ENCODE data around the gene PAGE3.

The PAGE3 gene, protein sequence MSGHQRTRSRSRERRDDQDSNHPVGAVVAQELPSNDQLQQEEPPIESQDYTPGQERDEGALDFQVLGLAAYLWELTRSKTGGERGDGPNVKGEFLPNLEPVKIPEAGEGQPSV

DNA sequence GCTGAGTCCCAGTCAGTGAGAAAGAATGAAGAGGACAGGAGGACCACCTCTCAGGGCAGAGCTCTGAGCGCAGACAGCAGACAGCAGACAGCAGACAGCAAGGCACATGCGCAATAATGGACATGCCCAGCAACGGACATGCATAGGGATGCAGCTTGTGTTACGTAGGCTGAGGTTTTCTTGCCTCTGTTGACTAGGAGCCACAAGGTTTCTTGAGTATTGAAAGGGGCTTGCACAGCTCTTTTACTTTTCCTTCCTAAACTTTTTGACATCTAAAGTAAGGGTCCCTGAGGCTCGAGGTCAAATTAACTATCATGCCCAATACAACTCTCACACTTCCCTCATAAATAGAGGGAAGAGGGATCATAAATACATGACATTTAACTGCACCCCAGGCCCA lies at the start of gene PAGE3:
PAGE3 (minus strand) TSS at position 101 of the 400 bp plus-strand sequence. CDS start 1,013 bp downstream, outside the sequence.
- no peak for DNase-seq

DNA sequence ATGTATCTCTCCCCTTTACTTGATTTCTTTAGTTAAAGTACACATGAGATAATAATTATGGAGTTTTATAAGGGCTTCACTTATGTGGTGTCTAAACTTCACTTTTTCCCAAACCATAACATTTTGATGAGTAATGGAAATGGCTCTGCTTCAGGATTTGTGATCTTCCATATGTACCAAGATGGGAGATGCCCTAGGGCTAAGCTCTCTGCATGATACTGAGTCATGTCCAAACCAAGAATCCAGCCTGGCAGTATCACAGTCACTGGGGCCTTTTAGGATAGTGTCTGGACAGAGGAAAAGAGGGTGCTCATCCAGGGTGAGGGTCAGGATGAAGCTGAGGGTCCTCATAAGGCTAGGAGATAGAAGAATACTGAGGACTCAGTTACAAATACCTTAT lies 47.9 kb upstream of the PAGE3 start:
- DNase-seq = no peak

DNA sequence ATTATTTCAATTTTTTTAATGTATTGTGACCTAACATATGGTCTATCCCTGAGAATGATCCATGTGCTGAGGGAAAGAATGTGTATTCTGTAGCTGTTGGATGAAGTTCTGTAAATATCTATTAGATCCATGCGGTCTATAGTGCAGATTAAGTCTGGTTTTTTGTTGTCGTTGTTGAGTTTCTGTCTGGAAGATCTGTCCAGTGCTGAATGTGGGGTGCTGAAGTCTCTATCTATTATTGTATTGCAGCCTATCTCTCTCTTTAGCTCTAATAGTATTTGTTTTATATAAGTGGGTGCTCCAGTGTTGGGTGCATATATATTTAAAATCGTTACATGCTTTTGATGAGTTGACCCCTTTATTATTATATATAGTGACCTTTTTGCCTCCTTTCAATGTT lies 26.2 kb upstream of the PAGE3 start:
- DNase-seq = no peak

DNA sequence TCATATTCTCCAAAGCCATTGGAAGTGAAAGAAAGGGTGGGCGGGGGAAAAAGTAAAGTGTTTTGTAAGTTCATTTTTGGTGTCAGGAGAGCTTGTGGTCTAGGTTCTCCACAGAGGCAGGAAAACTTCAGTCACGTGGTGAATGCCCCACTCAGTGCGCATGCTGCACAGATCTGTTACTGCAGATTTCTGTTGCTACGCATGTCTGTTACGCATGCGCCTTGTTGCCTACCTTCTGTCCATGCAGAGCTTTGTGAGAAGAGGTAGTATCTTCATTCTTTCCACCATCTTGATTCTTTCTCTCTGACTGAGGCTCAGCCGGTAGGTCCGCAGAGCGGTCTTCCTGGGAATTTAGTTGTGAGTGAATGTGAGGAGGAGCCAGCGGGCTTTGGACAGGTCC lies 15.1 kb upstream of the PAGE3 start:
- no peak for DNase-seq

DNA sequence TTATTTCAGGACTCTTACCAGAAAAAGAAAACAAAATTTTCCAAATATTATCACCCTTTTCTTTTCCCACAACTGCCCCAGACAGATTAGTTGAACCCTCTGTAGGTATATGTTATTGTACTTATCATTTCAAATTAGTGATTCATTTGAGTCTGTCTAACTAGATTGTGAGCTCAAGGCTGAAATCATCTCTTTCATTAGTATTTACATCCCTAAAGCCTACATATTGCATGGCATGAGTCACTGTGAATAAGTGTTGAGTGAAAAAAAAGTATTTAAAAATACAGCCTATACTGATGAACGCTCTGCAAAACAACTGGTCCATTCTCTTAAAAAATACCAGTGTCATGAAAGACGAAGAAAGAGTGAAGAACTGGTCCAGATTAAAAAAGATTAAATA lies 3.9 kb downstream of the PAGE3 start:
- DNase-seq = no peak

DNA sequence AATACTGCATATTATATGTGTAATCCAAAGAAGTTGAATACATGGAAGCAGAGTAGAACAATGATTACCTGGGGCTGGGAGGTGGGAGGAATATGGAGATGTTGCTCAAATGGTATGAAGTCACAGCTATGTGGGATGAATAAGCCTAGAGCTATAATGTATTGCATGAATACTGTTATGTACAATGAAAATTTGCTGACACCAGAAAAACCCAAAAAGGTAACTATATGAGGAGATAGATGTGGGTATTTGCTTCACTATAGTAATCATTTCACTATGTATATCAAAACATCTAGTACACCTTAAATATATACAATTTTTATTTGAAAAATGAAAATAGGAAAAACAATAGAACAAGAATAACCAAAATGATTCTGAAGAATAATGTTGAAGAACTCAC lies 11.2 kb downstream of the PAGE3 start:
- no peak for DNase-seq

DNA sequence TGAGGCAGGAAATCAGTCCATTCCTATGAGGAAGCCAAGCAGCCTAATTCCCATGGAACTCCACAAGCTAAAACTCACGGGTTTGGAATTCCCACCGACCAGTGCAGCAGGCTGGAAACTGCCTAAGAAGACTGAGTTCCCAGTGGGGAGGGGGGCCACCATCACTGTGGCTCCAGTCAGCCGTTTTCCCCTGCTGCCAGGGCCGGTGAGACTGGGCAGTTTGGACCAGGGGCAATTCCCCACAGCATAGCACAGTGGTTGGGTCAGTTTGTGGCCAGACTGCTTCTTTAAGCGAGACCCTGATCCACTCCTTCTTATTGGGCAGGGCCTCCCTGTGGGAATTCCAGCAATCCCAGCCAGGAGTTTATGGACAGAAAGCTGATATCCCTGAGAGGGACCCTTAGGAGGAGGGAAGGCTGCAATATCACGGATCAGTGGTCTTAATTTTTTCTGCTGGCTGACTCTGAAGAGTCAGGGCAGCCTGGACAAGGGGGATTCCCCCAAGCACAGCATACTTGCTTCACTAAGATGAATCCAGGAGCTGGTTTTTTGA lies 23.9 kb downstream of the PAGE3 start:
- no peak for DNase-seq

DNA sequence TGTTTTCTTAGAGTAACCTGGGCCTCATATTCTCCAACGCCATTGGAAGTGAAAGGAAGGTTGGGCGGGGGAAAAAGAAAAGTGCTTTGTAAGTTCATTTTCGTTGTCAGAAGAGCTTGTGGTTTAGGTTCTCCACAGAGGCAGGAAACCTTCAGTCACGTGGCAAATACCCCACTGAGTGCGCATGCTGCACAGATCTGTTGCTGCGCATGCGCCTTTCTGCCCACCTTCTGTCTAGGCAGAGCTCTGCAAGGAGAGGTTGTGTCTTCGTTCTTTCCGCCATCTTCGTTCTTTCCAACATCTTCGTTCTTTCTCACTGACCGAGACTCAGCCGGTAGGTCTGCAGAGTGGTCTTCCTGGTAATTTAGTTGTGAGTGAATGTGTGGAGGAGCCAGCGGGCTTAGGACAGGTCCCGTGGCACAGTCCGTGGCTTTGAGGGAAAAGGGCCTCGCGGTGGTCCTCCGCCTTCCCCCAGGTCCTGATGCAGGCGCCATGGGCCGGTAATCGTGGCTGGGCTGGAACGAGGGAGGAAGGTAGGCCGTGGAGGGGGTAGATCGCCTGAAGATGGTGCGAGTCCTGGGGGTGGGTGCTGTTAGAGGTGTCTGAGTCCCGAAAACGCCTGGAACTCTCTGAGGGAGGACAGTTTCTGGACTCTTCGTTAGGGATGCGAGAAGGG lies 44.5 kb downstream of the PAGE3 start, which contains the start of gene PAGE5:
PAGE5 (plus strand) TSS at position 228 of the 676 bp plus-strand sequence. CDS start 1,037 bp downstream, outside the sequence.
- DNase-seq = no peak

DNA sequence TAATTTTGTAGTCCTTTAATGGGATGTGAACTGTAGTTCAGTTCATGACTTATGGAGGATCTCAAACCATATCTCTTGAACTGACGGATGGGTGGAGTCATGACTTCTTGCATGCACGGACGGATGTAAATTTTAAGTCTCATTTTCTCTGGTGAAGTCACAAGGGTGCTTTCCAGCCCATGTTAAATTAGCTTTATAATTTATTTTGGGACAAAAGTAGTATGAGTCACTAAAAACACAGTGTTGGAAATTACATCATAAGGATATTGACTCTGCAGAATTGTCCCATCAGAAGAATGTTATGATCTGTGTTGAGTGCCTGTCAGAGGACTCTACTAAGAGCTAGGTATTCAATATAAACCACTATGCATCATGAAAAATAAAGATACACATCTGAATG lies 51.3 kb downstream of the PAGE3 start:
- DNase-seq = no peak

DNA sequence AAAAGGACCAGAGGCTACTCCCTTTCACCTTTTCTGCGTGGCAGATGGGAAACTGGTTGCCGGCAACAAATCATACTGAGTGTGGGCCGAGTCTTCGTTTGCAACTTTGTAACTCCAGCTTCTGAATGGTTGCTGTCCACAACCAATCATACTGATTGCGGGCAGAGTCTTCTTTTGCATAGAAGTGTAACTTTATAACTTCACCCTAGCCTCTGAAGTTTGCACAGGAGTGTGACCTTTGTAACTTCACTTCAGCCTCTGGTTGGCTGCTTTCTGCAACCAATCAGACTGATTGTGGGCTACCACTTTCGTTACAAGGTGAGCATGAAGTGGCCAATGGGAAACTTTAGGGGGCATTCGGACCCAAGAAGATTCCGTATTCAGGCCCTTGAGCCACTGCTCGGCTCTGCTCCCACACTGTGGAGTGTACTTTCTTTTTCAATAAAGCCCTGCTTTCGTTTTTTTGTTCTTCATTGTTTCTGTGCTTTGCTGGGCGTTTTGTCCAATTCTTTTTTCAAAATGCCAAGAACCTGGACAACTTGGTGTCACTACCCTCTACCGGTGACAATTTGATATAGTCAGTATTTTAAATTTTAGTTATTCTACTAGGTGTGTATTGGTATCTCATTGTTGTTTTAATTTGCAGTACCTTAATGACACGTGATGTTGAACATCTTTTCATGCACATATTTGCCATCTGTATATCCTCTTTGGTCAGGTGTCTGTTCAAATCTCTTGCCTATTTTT lies 53.6 kb downstream of the PAGE3 start:
- DNase-seq = no peak
